ENCODE measurements around the gene CTF1.

The CTF1 gene

GRCh38 chr16:30910427-30911029, 14.1 kb downstream of the CTF1 start:
- no peak overlapping the region for H3K23ac ChIP-seq (ENCODE audit: low read length)
- WGBS (ENCODE audit: extremely low coverage, insufficient coverage, low lambda C conversion rate): no CpG with 5 or more reads among the region's 18 CpGs
- H3K36me3 ChIP-seq (ENCODE audit: control insufficient read depth, insufficient read depth, low read length): no peaks in the 10 kb centered on the region
- H2BK15ac ChIP-seq (replicated peaks; ENCODE audit: low read depth): no peak overlapping the region
- no peak overlapping the region for H4K8ac ChIP-seq (ENCODE audit: low read depth, low read length)
- H3K18ac ChIP-seq (ENCODE audit: low read length): no peak overlapping the region
- no peaks in the 10 kb centered on the region for H3K4me1 ChIP-seq (ENCODE audit: control insufficient read depth, low read depth, low read length)
- no peaks in the 10 kb centered on the region for H3K79me2 ChIP-seq (ENCODE audit: control insufficient read depth, insufficient read depth, low read length)
- H3K4me2 ChIP-seq (ENCODE audit: low read length): no peak overlapping the region
- H2BK5ac ChIP-seq (ENCODE audit: low read length): no peak overlapping the region
- no peaks in the 10 kb centered on the region for H3K79me1 ChIP-seq (ENCODE audit: low read length)
- no peak overlapping the region for H3K27ac ChIP-seq (ENCODE audit: low read depth, low read length)
- no peak overlapping the region for H3K9ac ChIP-seq (ENCODE audit: low read length)
- no peaks in the 10 kb centered on the region for H3K27me3 ChIP-seq (ENCODE audit: insufficient read depth, low read length, poor library complexity)
- H2BK120ac ChIP-seq (ENCODE audit: low read depth, low read length): no peak overlapping the region
- no peak overlapping the region for H3K4me3 ChIP-seq (ENCODE audit: low read length)
- H3K56ac ChIP-seq (ENCODE audit: low read length): peak overlapping the region; percentile 1
- H2AK5ac ChIP-seq (ENCODE audit: low read length): no peak overlapping the region
- no peak overlapping the region for H4K5ac ChIP-seq (ENCODE audit: low read length)
- H3K4ac ChIP-seq (ENCODE audit: low read depth, low read length): no peak overlapping the region
- no peak for DNase-seq

GRCh38 chr16:30912794-30913412, 16.5 kb downstream of the CTF1 start:
- no peak overlapping the region for H4K8ac ChIP-seq (ENCODE audit: low read depth, low read length)
- WGBS (ENCODE audit: extremely low coverage, insufficient coverage, low lambda C conversion rate): no CpG with 5 or more reads among the region's 6 CpGs
- H3K36me3 ChIP-seq (ENCODE audit: control insufficient read depth, insufficient read depth, low read length): no peaks in the 10 kb centered on the region

GRCh38 chr16:30914830-30915229, 18.4 kb downstream of the CTF1 start:
- Histone ChIP-seq H3K23ac (ENCODE audit: low read length) (no peak overlapping the region), H2BK15ac (replicated peaks; ENCODE audit: low read depth) (no peak overlapping the region), H3K4ac (ENCODE audit: low read depth, low read length) (no peak overlapping the region), H3K4me2 (ENCODE audit: low read length) (no peak overlapping the region), H3K27me3 (ENCODE audit: insufficient read depth, low read length, poor library complexity) (no peaks in the 10 kb centered on the region), H2BK120ac (ENCODE audit: low read depth, low read length) (no peak overlapping the region), H2AK5ac (ENCODE audit: low read length) (no peak overlapping the region), H3K4me1 (ENCODE audit: control insufficient read depth, low read depth, low read length) (no peaks in the 10 kb centered on the region), H3K79me1 (ENCODE audit: low read length) (no peaks in the 10 kb centered on the region), H3K18ac (ENCODE audit: low read length) (no peak overlapping the region), H3K27ac (ENCODE audit: low read depth, low read length) (no peak overlapping the region), H2BK5ac (ENCODE audit: low read length) (no peak overlapping the region), H4K8ac (ENCODE audit: low read depth, low read length) (no peak overlapping the region), H3K56ac (ENCODE audit: low read length) (no peak overlapping the region), H3K9ac (ENCODE audit: low read length) (no peak overlapping the region), H3K36me3 (ENCODE audit: control insufficient read depth, insufficient read depth, low read length) (no peaks in the 10 kb centered on the region), H3K79me2 (ENCODE audit: control insufficient read depth, insufficient read depth, low read length) (no peaks in the 10 kb centered on the region), H4K5ac (ENCODE audit: low read length) (no peak overlapping the region), H3K4me3 (ENCODE audit: low read length) (no peak overlapping the region)
- DNase-seq: no peak
- no CpG with 5 or more reads among the region's 3 CpGs for WGBS (ENCODE audit: extremely low coverage, insufficient coverage, low lambda C conversion rate)

More at GRCh38 chr16:30912794-30913412, 16.5 kb downstream of the CTF1 start:
- no peaks in the 10 kb centered on the region for H3K79me2 ChIP-seq (ENCODE audit: control insufficient read depth, insufficient read depth, low read length)
- H2AK5ac ChIP-seq (ENCODE audit: low read length): no peak overlapping the region
- no peaks in the 10 kb centered on the region for H3K79me1 ChIP-seq (ENCODE audit: low read length)
- no peaks in the 10 kb centered on the region for H3K4me1 ChIP-seq (ENCODE audit: control insufficient read depth, low read depth, low read length)
- no peak overlapping the region for H2BK120ac ChIP-seq (ENCODE audit: low read depth, low read length)
- H3K56ac ChIP-seq (ENCODE audit: low read length): no peak overlapping the region
- H3K9ac ChIP-seq (ENCODE audit: low read length): no peak overlapping the region
- H4K5ac ChIP-seq (ENCODE audit: low read length): no peak overlapping the region
- no peak overlapping the region for H2BK5ac ChIP-seq (ENCODE audit: low read length)
- no peak for DNase-seq
- H2BK15ac ChIP-seq (replicated peaks; ENCODE audit: low read depth): no peak overlapping the region
- no peaks in the 10 kb centered on the region for H3K27me3 ChIP-seq (ENCODE audit: insufficient read depth, low read length, poor library complexity)
- H3K18ac ChIP-seq (ENCODE audit: low read length): no peak overlapping the region
- H3K4ac ChIP-seq (ENCODE audit: low read depth, low read length): no peak overlapping the region
- H3K27ac ChIP-seq (ENCODE audit: low read depth, low read length): no peak overlapping the region
- H3K4me2 ChIP-seq (ENCODE audit: low read length): no peak overlapping the region
- H3K4me3 ChIP-seq (ENCODE audit: low read length): no peak overlapping the region
- no peak overlapping the region for H3K23ac ChIP-seq (ENCODE audit: low read length)

- H3K4ac ChIP-seq (ENCODE audit: low read depth, low read length): no peak overlapping the region
- WGBS (ENCODE audit: extremely low coverage, insufficient coverage, low lambda C conversion rate): no CpG with 5 or more reads among the region's 1 CpG
- H2BK15ac ChIP-seq (replicated peaks; ENCODE audit: low read depth): no peak overlapping the region
- no peaks in the 10 kb centered on the region for H3K79me2 ChIP-seq (ENCODE audit: control insufficient read depth, insufficient read depth, low read length)
- H4K8ac ChIP-seq (ENCODE audit: low read depth, low read length): no peak overlapping the region
- no peak overlapping the region for H2BK120ac ChIP-seq (ENCODE audit: low read depth, low read length)
- no peak overlapping the region for H3K23ac ChIP-seq (ENCODE audit: low read length)
- H3K27me3 ChIP-seq (ENCODE audit: insufficient read depth, low read length, poor library complexity): no peaks in the 10 kb centered on the region
- no peak overlapping the region for H3K4me2 ChIP-seq (ENCODE audit: low read length)
- no peaks in the 10 kb centered on the region for H3K79me1 ChIP-seq (ENCODE audit: low read length)
- H3K9ac ChIP-seq (ENCODE audit: low read length): no peak overlapping the region
- H3K4me3 ChIP-seq (ENCODE audit: low read length): no peak overlapping the region
- no peaks in the 10 kb centered on the region for H3K4me1 ChIP-seq (ENCODE audit: control insufficient read depth, low read depth, low read length)
- H3K18ac ChIP-seq (ENCODE audit: low read length): no peak overlapping the region
- no peak overlapping the region for H3K56ac ChIP-seq (ENCODE audit: low read length)
- H2BK5ac ChIP-seq (ENCODE audit: low read length): no peak overlapping the region
- no peak for DNase-seq
- H2AK5ac ChIP-seq (ENCODE audit: low read length): no peak overlapping the region
- H3K36me3 ChIP-seq (ENCODE audit: control insufficient read depth, insufficient read depth, low read length): no peaks in the 10 kb centered on the region
- no peak overlapping the region for H3K27ac ChIP-seq (ENCODE audit: low read depth, low read length)
- H4K5ac ChIP-seq (ENCODE audit: low read length): no peak overlapping the region
Measured at GRCh38 chr16:30918614-30919013, 22.2 kb downstream of the CTF1 start.

- no peak overlapping the region for H4K8ac ChIP-seq (ENCODE audit: low read depth, low read length)
- no peak for DNase-seq
- H3K23ac ChIP-seq (ENCODE audit: low read length): no peak overlapping the region
- H2AK5ac ChIP-seq (ENCODE audit: low read length): no peak overlapping the region
- peak overlapping the region; percentile 22 for H3K56ac ChIP-seq (ENCODE audit: low read length)
- no peaks in the 10 kb centered on the region for H3K27me3 ChIP-seq (ENCODE audit: insufficient read depth, low read length, poor library complexity)
- H2BK15ac ChIP-seq (replicated peaks; ENCODE audit: low read depth): no peak overlapping the region
- peaks cover 5% of the 10 kb centered on the region for H3K79me1 ChIP-seq (ENCODE audit: low read length)
- peaks cover 11% of the 10 kb centered on the region for H3K79me2 ChIP-seq (ENCODE audit: control insufficient read depth, insufficient read depth, low read length)
- H2BK120ac ChIP-seq (ENCODE audit: low read depth, low read length): no peak overlapping the region
- H2BK5ac ChIP-seq (ENCODE audit: low read length): no peak overlapping the region
- H3K4ac ChIP-seq (ENCODE audit: low read depth, low read length): no peak overlapping the region
- no CpG with 5 or more reads among the region's 2 CpGs for WGBS (ENCODE audit: extremely low coverage, insufficient coverage, low lambda C conversion rate)
- no peak overlapping the region for H3K9ac ChIP-seq (ENCODE audit: low read length)
- no peak overlapping the region for H3K18ac ChIP-seq (ENCODE audit: low read length)
- H3K27ac ChIP-seq (ENCODE audit: low read depth, low read length): no peak overlapping the region
- H4K5ac ChIP-seq (ENCODE audit: low read length): no peak overlapping the region
- no peaks in the 10 kb centered on the region for H3K36me3 ChIP-seq (ENCODE audit: control insufficient read depth, insufficient read depth, low read length)
- H3K4me2 ChIP-seq (ENCODE audit: low read length): no peak overlapping the region
- no peak overlapping the region for H3K4me3 ChIP-seq (ENCODE audit: low read length)
- no peaks in the 10 kb centered on the region for H3K4me1 ChIP-seq (ENCODE audit: control insufficient read depth, low read depth, low read length)
Measured at GRCh38 chr16:30920891-30921290, 24.5 kb downstream of the CTF1 start.

- H3K9ac ChIP-seq (ENCODE audit: low read length): peak overlapping the region; percentile 57
- no peak overlapping the region for H2BK120ac ChIP-seq (ENCODE audit: low read depth, low read length)
- no peaks in the 10 kb centered on the region for H3K27me3 ChIP-seq (ENCODE audit: insufficient read depth, low read length, poor library complexity)
- H3K4ac ChIP-seq (ENCODE audit: low read depth, low read length): no peak overlapping the region
- no peak overlapping the region for H4K8ac ChIP-seq (ENCODE audit: low read depth, low read length)
- no peak overlapping the region for H2BK15ac ChIP-seq (replicated peaks; ENCODE audit: low read depth)
- H3K23ac ChIP-seq (ENCODE audit: low read length): no peak overlapping the region
- H3K79me1 ChIP-seq (ENCODE audit: low read length): peaks cover 8% of the 10 kb centered on the region
- peaks cover 11% of the 10 kb centered on the region for H3K79me2 ChIP-seq (ENCODE audit: control insufficient read depth, insufficient read depth, low read length)
- H3K27ac ChIP-seq (ENCODE audit: low read depth, low read length): no peak overlapping the region
- H2BK5ac ChIP-seq (ENCODE audit: low read length): no peak overlapping the region
- WGBS (ENCODE audit: extremely low coverage, insufficient coverage, low lambda C conversion rate): no CpG with 5 or more reads among the region's 6 CpGs
- no peak for DNase-seq
- H4K5ac ChIP-seq (ENCODE audit: low read length): no peak overlapping the region
- no peaks in the 10 kb centered on the region for H3K36me3 ChIP-seq (ENCODE audit: control insufficient read depth, insufficient read depth, low read length)
- no peaks in the 10 kb centered on the region for H3K4me1 ChIP-seq (ENCODE audit: control insufficient read depth, low read depth, low read length)
- H3K4me3 ChIP-seq (ENCODE audit: low read length): no peak overlapping the region
- H3K18ac ChIP-seq (ENCODE audit: low read length): no peak overlapping the region
- peak overlapping the region; percentile 22 for H3K56ac ChIP-seq (ENCODE audit: low read length)
- no peak overlapping the region for H3K4me2 ChIP-seq (ENCODE audit: low read length)
- H2AK5ac ChIP-seq (ENCODE audit: low read length): no peak overlapping the region
Measured at GRCh38 chr16:30921459-30921747, 25.0 kb downstream of the CTF1 start.
